ENCODE results near the gene NRARP. TPM values are rescaled to one million over a fixed set of nuclear protein-coding genes. Genes with fewer than 3 reads are reported as not detected.
A peak's percentile ranks its signal among the peaks of the same experiment; 100 is the strongest.

The NRARP gene
- total and polyA plus RNA-seq, 2 of the 13 experiments (the other 11 are each of a cell fraction or from before 2014, with no cell fraction given) = 0.22 to 0.46 TPM

DNA sequence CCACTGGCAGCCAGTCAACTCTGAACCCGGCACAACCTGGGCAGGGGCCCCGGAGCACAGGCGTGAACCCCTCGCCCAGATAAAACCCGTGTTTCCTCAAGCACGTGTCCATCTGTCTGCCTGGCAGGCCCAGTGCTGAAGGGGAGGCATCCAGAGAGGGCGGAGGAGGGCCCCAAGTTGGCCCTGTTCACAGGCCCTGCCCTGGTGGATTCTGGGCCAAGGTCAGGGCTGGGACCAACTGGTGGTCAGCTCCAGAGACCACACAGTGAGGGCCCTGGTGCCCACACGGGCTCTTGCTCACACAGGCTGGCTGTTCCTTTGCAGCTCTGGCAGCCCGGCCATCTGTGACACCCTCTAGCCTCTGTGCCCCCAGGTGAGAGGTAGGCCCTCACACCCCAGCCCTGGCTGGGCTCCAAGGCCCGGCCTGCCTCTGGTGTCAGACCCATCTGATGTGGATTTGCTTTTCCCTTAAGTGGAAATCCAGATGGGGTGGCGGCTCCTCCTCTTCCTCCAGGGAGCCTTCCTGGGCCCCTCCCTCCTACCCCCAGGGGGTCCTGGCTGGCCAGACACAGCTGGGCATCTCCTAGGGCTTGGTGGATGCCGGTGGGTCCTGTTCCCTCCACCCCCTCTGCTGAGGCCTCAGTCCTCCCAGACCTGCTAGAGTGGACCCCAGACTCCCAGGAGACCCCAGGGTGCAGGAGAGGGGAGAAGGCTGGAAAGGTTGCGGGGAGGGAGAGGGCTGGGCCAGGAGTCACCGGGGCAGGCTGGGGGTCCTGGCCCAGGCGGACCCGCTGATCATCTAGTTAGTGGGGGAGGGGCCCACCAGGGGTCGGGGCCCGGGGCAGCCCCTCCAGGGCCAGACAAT lies 51.5 kb downstream of the NRARP start (continued):
- TF ChIP-seq KAT2B (IDR thresholded peaks at IDR 0.05; ENCODE audit: borderline replicate concordance, low read depth, low read length) (no peak), NR1H2 (CRISPR knock-in tag; IDR thresholded peaks at IDR 0.05; ENCODE audit: borderline replicate concordance, low read depth) (no peak), CCAR2 (optimal IDR thresholded peaks at IDR 0.05; ENCODE audit: low read depth, low read length) (no peak), TCF7L2 (IDR thresholded peaks at IDR 0.05; ENCODE audit: low read depth, low read length) (no peak), ZNF292 (CRISPR knock-in tag; IDR thresholded peaks at IDR 0.05; ENCODE audit: borderline replicate concordance, low read depth) (no peak; the same call in 1 of the 2 replicates), SRSF9 (IDR thresholded peaks at IDR 0.05; ENCODE audit: borderline replicate concordance, insufficient read depth, low read depth, low read length, poor library complexity, severe bottlenecking) (no peak), SRSF4 (IDR thresholded peaks at IDR 0.05; ENCODE audit: low read depth, low read length, poor library complexity, severe bottlenecking) (no peak), TARDBP (CRISPR knock-in tag; IDR thresholded peaks at IDR 0.05) (0 out of 2 replicates have a peak, but pooled peaks have one; percentile 19), ZNF557 (CRISPR knock-in tag; IDR thresholded peaks at IDR 0.05) (no peak), ZNF782 (CRISPR knock-in tag; IDR thresholded peaks at IDR 0.05; ENCODE audit: borderline replicate concordance) (no peak), ZNF747 (CRISPR knock-in tag; IDR thresholded peaks at IDR 0.05; ENCODE audit: borderline replicate concordance) (no peak), SNAPC2 (CRISPR knock-in tag; IDR thresholded peaks at IDR 0.05) (no peak), KDM5A (IDR thresholded peaks at IDR 0.05; ENCODE audit: borderline replicate concordance, low read length) (no peak), POLR2G (IDR thresholded peaks at IDR 0.05; ENCODE audit: low read depth, low read length) (no peak), ZNF567 (CRISPR knock-in tag; IDR thresholded peaks at IDR 0.05; ENCODE audit: borderline replicate concordance) (no peak), DMAP1 (CRISPR knock-in tag; IDR thresholded peaks at IDR 0.05) (no peak)
- TF ChIP-seq, protein P1, sequence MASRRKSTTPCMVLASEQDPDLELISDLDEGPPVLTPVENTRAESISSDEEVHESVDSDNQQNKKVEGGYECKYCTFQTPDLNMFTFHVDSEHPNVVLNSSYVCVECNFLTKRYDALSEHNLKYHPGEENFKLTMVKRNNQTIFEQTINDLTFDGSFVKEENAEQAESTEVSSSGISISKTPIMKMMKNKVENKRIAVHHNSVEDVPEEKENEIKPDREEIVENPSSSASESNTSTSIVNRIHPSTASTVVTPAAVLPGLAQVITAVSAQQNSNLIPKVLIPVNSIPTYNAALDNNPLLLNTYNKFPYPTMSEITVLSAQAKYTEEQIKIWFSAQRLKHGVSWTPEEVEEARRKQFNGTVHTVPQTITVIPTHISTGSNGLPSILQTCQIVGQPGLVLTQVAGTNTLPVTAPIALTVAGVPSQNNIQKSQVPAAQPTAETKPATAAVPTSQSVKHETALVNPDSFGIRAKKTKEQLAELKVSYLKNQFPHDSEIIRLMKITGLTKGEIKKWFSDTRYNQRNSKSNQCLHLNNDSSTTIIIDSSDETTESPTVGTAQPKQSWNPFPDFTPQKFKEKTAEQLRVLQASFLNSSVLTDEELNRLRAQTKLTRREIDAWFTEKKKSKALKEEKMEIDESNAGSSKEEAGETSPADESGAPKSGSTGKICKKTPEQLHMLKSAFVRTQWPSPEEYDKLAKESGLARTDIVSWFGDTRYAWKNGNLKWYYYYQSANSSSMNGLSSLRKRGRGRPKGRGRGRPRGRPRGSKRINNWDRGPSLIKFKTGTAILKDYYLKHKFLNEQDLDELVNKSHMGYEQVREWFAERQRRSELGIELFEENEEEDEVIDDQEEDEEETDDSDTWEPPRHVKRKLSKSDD (CRISPR knock-in tag; IDR thresholded peaks at IDR 0.05; ENCODE audit: low read depth) = peak; percentile 38; the same call in 1 of the 2 replicates
- TF ChIP-seq, protein P2, sequence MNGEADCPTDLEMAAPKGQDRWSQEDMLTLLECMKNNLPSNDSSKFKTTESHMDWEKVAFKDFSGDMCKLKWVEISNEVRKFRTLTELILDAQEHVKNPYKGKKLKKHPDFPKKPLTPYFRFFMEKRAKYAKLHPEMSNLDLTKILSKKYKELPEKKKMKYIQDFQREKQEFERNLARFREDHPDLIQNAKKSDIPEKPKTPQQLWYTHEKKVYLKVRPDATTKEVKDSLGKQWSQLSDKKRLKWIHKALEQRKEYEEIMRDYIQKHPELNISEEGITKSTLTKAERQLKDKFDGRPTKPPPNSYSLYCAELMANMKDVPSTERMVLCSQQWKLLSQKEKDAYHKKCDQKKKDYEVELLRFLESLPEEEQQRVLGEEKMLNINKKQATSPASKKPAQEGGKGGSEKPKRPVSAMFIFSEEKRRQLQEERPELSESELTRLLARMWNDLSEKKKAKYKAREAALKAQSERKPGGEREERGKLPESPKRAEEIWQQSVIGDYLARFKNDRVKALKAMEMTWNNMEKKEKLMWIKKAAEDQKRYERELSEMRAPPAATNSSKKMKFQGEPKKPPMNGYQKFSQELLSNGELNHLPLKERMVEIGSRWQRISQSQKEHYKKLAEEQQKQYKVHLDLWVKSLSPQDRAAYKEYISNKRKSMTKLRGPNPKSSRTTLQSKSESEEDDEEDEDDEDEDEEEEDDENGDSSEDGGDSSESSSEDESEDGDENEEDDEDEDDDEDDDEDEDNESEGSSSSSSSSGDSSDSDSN (CRISPR knock-in tag; IDR thresholded peaks at IDR 0.05) = 0 out of 2 replicates have a peak, but pooled peaks have one; percentile 27
- TF ChIP-seq, protein P3, sequence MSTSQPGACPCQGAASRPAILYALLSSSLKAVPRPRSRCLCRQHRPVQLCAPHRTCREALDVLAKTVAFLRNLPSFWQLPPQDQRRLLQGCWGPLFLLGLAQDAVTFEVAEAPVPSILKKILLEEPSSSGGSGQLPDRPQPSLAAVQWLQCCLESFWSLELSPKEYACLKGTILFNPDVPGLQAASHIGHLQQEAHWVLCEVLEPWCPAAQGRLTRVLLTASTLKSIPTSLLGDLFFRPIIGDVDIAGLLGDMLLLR (CRISPR knock-in tag; IDR thresholded peaks at IDR 0.05) = no peak
- TF ChIP-seq, protein P4, sequence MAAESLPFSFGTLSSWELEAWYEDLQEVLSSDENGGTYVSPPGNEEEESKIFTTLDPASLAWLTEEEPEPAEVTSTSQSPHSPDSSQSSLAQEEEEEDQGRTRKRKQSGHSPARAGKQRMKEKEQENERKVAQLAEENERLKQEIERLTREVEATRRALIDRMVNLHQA (CRISPR knock-in tag; IDR thresholded peaks at IDR 0.05) = no peak
